H9 (cell line): ENCODE results near the gene FBXL7. TPM values are rescaled to one million over a fixed set of nuclear protein-coding genes. Genes with fewer than 3 reads are reported as not detected.

Experiments
- DNase-seq: peaks from one replicate; pipeline ENCODE4 v3.0.0-alpha.2; 2017
- H2AFZ ChIP-seq: one replicate; pipeline ENCODE4 v1.6.1; 2013; ENCODE audit warnings: mild to moderate bottlenecking, low read length, control low read depth, moderate library complexity
- H2AK5ac ChIP-seq: 2 replicates; pipeline ENCODE4 v1.6.1; 2013; ENCODE audit warnings: low read length, control low read depth, mixed read lengths; ENCODE audit not compliant: insufficient read length
- H2BK120ac ChIP-seq: one replicate; pipeline ENCODE4 v1.6.1; 2013; ENCODE audit warnings: low read depth, mild to moderate bottlenecking, low read length, control low read depth, inconsistent platforms; ENCODE audit not compliant: poor library complexity, severe bottlenecking
- H2BK12ac ChIP-seq: 2 replicates; pipeline ENCODE4 v1.6.1; 2013; ENCODE audit warnings: low read length, control low read depth, mixed read lengths, low read depth; ENCODE audit not compliant: insufficient read length
- H2BK15ac ChIP-seq: 2 replicates; pipeline ENCODE4 v1.6.1; 2013; ENCODE audit warnings: low read depth, low read length, control low read depth
- H2BK20ac ChIP-seq: one replicate; pipeline ENCODE4 v1.6.1; 2013; ENCODE audit warnings: low read depth, mild to moderate bottlenecking, low read length, control low read depth, inconsistent platforms; ENCODE audit not compliant: poor library complexity, severe bottlenecking
- H2BK5ac ChIP-seq: 2 replicates; pipeline ENCODE4 v1.6.1; 2013; ENCODE audit warnings: low read length, control low read depth, mixed read lengths; ENCODE audit not compliant: insufficient read length
- H3K14ac ChIP-seq: 2 replicates; pipeline ENCODE4 v1.6.1; 2013; ENCODE audit warnings: low read length, control low read depth; ENCODE audit not compliant: insufficient read depth
- H3K18ac ChIP-seq: 2 replicates; pipeline ENCODE4 v1.6.1; 2013; ENCODE audit warnings: low read depth, mild to moderate bottlenecking, mixed read lengths, low read length, control low read depth; ENCODE audit not compliant: insufficient read length
- H3K23ac ChIP-seq: 2 replicates; pipeline ENCODE4 v1.6.1; 2013; ENCODE audit warnings: low read length, control low read depth, mixed read lengths, low read depth; ENCODE audit not compliant: insufficient read length
- H3K23me2 ChIP-seq: 2 replicates; pipeline ENCODE4 v1.6.1; 2013; ENCODE audit warnings: low read depth, mild to moderate bottlenecking, mixed read lengths, low read length, control low read depth; ENCODE audit not compliant: insufficient read length, poor library complexity, severe bottlenecking
- H3K27ac ChIP-seq: 2 replicates; pipeline ENCODE4 v1.5.1; 2013; ENCODE audit warnings: low read length, control low read depth, mixed read lengths, low read depth; ENCODE audit not compliant: insufficient read length
- H3K27me3 ChIP-seq: 2 replicates; pipeline ENCODE4 v1.6.1; 2013; ENCODE audit warnings: low read length, control low read depth, inconsistent platforms; ENCODE audit not compliant: insufficient read depth
- H3K4ac ChIP-seq: 2 replicates; pipeline ENCODE4 v1.6.1; 2013; ENCODE audit warnings: low read depth, mild to moderate bottlenecking, control low read depth, inconsistent platforms, low read length, moderate library complexity
- H3K4me1 ChIP-seq: 2 replicates; pipeline ENCODE4 v1.6.1; 2013; ENCODE audit warnings: low read length, control low read depth, inconsistent platforms; ENCODE audit not compliant: insufficient read depth
- H3K4me2 ChIP-seq: 2 replicates; pipeline ENCODE4 v1.6.1; 2013; ENCODE audit warnings: low read length, control low read depth, mixed read lengths; ENCODE audit not compliant: insufficient read length, insufficient read depth
- H3K56ac ChIP-seq: 2 replicates; pipeline ENCODE4 v1.6.1; 2013; ENCODE audit warnings: low read depth, mild to moderate bottlenecking, mixed read lengths, low read length, control low read depth; ENCODE audit not compliant: insufficient read length
- H3K79me1 ChIP-seq: 2 replicates; pipeline ENCODE4 v1.6.1; 2013; ENCODE audit warnings: low read depth, mild to moderate bottlenecking, moderate library complexity, low read length, control low read depth, inconsistent platforms; ENCODE audit not compliant: insufficient read depth, poor library complexity, severe bottlenecking
- H3K79me2 ChIP-seq: 2 replicates; pipeline ENCODE4 v1.6.1; 2013; ENCODE audit warnings: low read length, control low read depth, inconsistent platforms; ENCODE audit not compliant: insufficient read depth
- H3K9ac ChIP-seq: 2 replicates; pipeline ENCODE4 v1.6.1; 2013; ENCODE audit warnings: low read length, control low read depth, mixed read lengths; ENCODE audit not compliant: insufficient read length; ENCODE audit errors: extremely low read depth
- H3K9me3 ChIP-seq: one replicate; pipeline ENCODE4 v1.6.1; 2013; ENCODE audit warnings: low read depth, low read length, inconsistent platforms; ENCODE audit not compliant: control insufficient read depth
- H3T11ph ChIP-seq: one replicate; pipeline ENCODE4 v1.6.1; 2013; ENCODE audit warnings: mild to moderate bottlenecking, low read length, control low read depth, inconsistent platforms
- H4K20me1 ChIP-seq: one replicate; pipeline ENCODE4 v1.6.1; 2013; ENCODE audit not compliant: control insufficient read depth, insufficient read length, insufficient read depth
- H4K5ac ChIP-seq: 2 replicates; pipeline ENCODE4 v1.6.1; 2013; ENCODE audit warnings: low read depth, mild to moderate bottlenecking, mixed read lengths, low read length, control low read depth; ENCODE audit not compliant: insufficient read length
- H4K8ac ChIP-seq: replicated peaks from 2 replicates; pipeline ENCODE4 v1.6.1; 2013; ENCODE audit warnings: low read length, control low read depth, mixed read lengths, low read depth; ENCODE audit not compliant: insufficient read length
- H4K91ac ChIP-seq: 2 replicates; pipeline ENCODE4 v1.6.1; 2013; ENCODE audit warnings: low read depth, mild to moderate bottlenecking, moderate library complexity, mixed read lengths, low read length, control low read depth; ENCODE audit not compliant: insufficient read length
- H3K27ac Mint-ChIP-seq, 3 experiments: 2 replicates in 2 of 3; 3 replicates in 1 of 3; pipeline ENCODE4 v1.8.0; 2020 to 2021; ENCODE audit warnings: mixed read lengths in 3 of 3, mild to moderate bottlenecking in 1 of 3, moderate library complexity in 1 of 3
- H3K27me3 Mint-ChIP-seq: 2 replicates; pipeline ENCODE4 v1.8.0; 2021; ENCODE audit warnings: low read depth, mild to moderate bottlenecking, moderate library complexity, mixed read lengths
- H3K36me3 Mint-ChIP-seq, 3 experiments: 2 replicates in 2 of 3; 3 replicates in 1 of 3; pipeline ENCODE4 v1.8.0; 2020 to 2021; ENCODE audit warnings: low read depth in 3 of 3, mixed read lengths in 3 of 3; ENCODE audit not compliant: insufficient read depth in 1 of 3
- H3K4me1 Mint-ChIP-seq, 2 experiments: 2 replicates each; pipeline ENCODE4 v1.8.0; 2020; ENCODE audit warnings: mixed read lengths in 2 of 2
- H3K4me3 Mint-ChIP-seq, 2 experiments: 2 replicates in 1 of 2; 3 replicates in 1 of 2; pipeline ENCODE4 v1.8.0; 2020 to 2021; ENCODE audit warnings: mild to moderate bottlenecking in 2 of 2, mixed read lengths in 2 of 2, moderate library complexity in 1 of 2
- H3K9me3 Mint-ChIP-seq, 2 experiments: 2 replicates in 1 of 2; 3 replicates in 1 of 2; pipeline ENCODE4 v1.8.0; 2020; ENCODE audit warnings: mild to moderate bottlenecking in 2 of 2, mixed read lengths in 2 of 2, moderate library complexity in 1 of 2
- WGBS: extraction: QIAGEN DNeasy Blood & Tissue Kit; methylation state at CpG from one replicate; pipeline ENCODE4 v1.1.7; 2013; ENCODE audit warnings: missing lambda C conversion rate, low lambda C conversion rate, mixed read lengths; ENCODE audit not compliant: insufficient read length; ENCODE audit errors: extremely low coverage; 5-methylcytosine and 5-hydroxymethylcytosine counted together
- total RNA-seq: library from RNA; stranded (reverse); gene quantifications from 2 replicates; pipeline ENCODE4 v1.2.1, GENCODE V29; 2021
- TF ChIP-seq, protein P1 (sequence below): fragments of 200-600 bp; sonication (generic); conservative IDR thresholded peaks from 3 replicates; pipeline ENCODE4 v1.8.0; 2021; ENCODE audit warnings: antibody characterized with exemption, mild to moderate bottlenecking

The FBXL7 gene
- total RNA-seq, 1 experiment from 2014 or later: 14.6 TPM

DNA sequence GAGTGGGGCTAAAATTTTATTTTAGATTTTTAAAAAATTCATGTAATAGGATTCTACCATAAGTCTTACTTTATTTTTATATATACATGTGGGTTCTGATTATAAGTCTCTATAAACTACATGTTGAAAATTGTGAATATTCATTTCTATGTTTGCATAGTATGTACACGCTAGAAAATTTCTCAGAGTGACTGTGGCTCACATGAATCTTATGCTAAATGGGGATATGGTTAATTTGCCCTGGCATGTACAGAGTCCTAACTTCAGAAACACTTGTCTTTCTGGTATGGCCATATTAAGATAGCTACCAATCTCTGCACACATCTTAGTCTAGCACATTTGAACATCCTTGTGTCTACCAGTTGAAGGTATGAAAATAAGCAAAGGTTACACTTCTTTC lies 154.8 kb downstream of the FBXL7 start:
- H2BK12ac ChIP-seq: no peak overlapping the region
- no peak overlapping the region for H3K4ac ChIP-seq
- no peak overlapping the region for H4K8ac ChIP-seq
- H3K79me1 ChIP-seq: no peaks in the 10 kb centered on the region
- no peaks in the 10 kb centered on the region for H4K20me1 ChIP-seq
- no peak overlapping the region for H3K9ac ChIP-seq
- Mint-ChIP-seq H3K36me3 (peaks cover 4 to 14% (median 12%) of the 10 kb centered on the region in 3 experiments; a peak in 5 of 7 replicates), H3K27me3 (no peaks in the 10 kb centered on the region), H3K4me1 (peaks cover 15 to 18% of the 10 kb centered on the region in 2 experiments), H3K27ac (0 out of 7 replicates have a peak overlapping the region, but pooled peaks of 1 of the 3 experiments have one; percentile 32), H3K9me3 (peaks cover 8 to 14% of the 10 kb centered on the region in 2 experiments; a peak in 3 of 5 replicates), H3K4me3 (no peak overlapping the region)
- H3K23me2 ChIP-seq: no peaks in the 10 kb centered on the region
- no peak overlapping the region for H2BK120ac ChIP-seq
- H3K14ac ChIP-seq: no peak overlapping the region
- H3K79me2 ChIP-seq: no peaks in the 10 kb centered on the region
- no peak overlapping the region for H2BK20ac ChIP-seq
- H3K27ac ChIP-seq: no peak overlapping the region
- no CpG with 5 or more reads among the region's 1 CpG for WGBS
- H3K56ac ChIP-seq: no peak overlapping the region
- H2AFZ ChIP-seq: no peak overlapping the region
- H3K18ac ChIP-seq: no peak overlapping the region
- H4K5ac ChIP-seq: no peak overlapping the region
- no peak overlapping the region for H2BK5ac ChIP-seq
- TF ChIP-seq, protein P1, sequence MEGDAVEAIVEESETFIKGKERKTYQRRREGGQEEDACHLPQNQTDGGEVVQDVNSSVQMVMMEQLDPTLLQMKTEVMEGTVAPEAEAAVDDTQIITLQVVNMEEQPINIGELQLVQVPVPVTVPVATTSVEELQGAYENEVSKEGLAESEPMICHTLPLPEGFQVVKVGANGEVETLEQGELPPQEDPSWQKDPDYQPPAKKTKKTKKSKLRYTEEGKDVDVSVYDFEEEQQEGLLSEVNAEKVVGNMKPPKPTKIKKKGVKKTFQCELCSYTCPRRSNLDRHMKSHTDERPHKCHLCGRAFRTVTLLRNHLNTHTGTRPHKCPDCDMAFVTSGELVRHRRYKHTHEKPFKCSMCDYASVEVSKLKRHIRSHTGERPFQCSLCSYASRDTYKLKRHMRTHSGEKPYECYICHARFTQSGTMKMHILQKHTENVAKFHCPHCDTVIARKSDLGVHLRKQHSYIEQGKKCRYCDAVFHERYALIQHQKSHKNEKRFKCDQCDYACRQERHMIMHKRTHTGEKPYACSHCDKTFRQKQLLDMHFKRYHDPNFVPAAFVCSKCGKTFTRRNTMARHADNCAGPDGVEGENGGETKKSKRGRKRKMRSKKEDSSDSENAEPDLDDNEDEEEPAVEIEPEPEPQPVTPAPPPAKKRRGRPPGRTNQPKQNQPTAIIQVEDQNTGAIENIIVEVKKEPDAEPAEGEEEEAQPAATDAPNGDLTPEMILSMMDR: no peak
- H4K91ac ChIP-seq: no peak overlapping the region
- H3K9me3 ChIP-seq: no peaks in the 10 kb centered on the region
- H2BK15ac ChIP-seq: no peak overlapping the region
- no peak overlapping the region for H2AK5ac ChIP-seq
- DNase-seq: no peak
- H3K23ac ChIP-seq: peak overlapping the region; percentile 83
- no peak overlapping the region for H3T11ph ChIP-seq
- H3K27me3 ChIP-seq: no peaks in the 10 kb centered on the region
- no peaks in the 10 kb centered on the region for H3K4me1 ChIP-seq
- H3K4me2 ChIP-seq: no peak overlapping the region
